Choroid plexus epithelial cell (primary cell): ENCODE data around the gene NRG2.

Source experiments
- DNase-seq: peaks from one replicate; pipeline ENCODE4 v3.0.0-alpha.2; 2010; ENCODE audit warnings: low read depth
- H3K4me3 ChIP-seq: 2 replicates; pipeline ENCODE4 v1.5.1; 2011; ENCODE audit warnings: low read depth, mild to moderate bottlenecking, control low read depth, low read length, moderate library complexity
- TF ChIP-seq, protein P1 (sequence below): conservative IDR thresholded peaks from 2 replicates; pipeline ENCODE4 v1.5.1; 2011; ENCODE audit warnings: low read depth, mild to moderate bottlenecking, control low read depth, inconsistent platforms, low read length, moderate library complexity

Gene NRG2

DNA sequence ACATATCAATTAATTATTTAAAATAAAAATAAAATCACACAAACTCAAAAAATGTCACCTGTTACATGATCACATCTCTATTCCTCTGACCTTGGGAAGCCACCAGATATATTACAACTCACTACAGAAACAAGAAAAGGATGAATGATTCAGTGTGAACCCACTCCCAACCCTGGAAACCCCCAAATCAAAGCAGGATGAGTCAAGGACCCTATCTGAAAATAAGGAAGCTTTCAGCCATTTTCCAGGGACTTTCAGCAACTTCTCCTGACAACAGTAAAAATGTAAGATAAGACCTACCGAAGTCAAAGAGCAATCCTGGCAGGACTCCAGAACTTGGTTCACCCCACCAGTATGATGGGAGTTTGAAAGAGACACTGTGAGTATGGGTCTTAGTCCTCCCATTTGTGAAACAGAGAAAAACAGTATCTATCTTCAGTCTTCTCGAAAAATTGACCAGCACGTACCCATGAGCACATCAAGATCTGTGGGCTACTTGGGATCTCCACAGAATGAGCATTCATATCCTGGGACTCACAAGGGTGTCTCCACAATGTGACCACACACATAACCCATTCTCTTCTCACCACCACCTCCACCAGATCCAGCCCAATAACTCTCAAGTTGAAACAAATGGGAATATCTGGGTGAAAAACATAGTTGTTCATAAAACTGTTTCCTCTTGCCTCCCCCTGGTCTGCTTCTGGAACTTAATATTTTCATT lies 9.9 kb downstream of the NRG2 start:
- TF ChIP-seq, protein P1, sequence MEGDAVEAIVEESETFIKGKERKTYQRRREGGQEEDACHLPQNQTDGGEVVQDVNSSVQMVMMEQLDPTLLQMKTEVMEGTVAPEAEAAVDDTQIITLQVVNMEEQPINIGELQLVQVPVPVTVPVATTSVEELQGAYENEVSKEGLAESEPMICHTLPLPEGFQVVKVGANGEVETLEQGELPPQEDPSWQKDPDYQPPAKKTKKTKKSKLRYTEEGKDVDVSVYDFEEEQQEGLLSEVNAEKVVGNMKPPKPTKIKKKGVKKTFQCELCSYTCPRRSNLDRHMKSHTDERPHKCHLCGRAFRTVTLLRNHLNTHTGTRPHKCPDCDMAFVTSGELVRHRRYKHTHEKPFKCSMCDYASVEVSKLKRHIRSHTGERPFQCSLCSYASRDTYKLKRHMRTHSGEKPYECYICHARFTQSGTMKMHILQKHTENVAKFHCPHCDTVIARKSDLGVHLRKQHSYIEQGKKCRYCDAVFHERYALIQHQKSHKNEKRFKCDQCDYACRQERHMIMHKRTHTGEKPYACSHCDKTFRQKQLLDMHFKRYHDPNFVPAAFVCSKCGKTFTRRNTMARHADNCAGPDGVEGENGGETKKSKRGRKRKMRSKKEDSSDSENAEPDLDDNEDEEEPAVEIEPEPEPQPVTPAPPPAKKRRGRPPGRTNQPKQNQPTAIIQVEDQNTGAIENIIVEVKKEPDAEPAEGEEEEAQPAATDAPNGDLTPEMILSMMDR = no peak
- no peak for DNase-seq
- no peak overlapping the region for H3K4me3 ChIP-seq

DNA sequence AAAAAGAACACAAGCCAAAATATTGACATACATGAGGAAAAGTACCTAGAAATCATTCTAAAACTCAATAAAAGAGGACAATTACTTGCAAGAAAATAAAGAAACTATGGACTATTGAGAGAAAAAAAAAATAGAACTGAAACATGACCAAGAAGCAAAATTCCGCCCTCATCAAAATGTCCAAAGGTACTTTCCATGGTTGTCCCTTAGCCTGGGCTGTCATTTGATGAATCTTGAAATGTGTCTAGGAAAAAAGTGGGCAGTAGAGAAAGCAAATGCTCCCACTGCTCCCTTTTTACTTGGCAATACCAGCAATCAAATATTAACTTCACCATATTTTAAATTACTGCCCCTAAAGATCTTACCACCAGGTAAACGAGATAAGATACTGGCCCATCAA lies 10.8 kb downstream of the NRG2 start:
- TF ChIP-seq, protein P1 = no peak
- no peak overlapping the region for H3K4me3 ChIP-seq
- DNase-seq = no peak

DNA sequence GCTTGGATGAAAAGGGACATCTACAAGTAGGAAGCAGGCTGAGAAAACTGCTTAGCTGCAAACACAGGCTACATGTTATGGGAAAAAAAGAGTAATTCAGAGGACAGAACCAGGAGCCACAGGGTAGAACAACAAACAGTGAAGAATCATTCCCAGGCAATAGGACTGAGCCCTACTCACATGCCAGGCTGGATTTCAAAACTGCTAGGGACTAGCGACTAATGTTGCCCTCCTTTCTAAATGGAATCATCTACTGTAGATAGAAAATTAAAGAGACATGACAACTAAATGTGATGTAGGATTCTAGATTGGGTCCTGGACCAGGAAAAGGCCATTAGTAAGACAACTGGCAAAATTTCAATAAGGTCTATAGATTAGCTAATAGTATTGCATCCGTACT lies 15.3 kb downstream of the NRG2 start:
- no peak for DNase-seq
- TF ChIP-seq, protein P1 = no peak
- H3K4me3 ChIP-seq = no peak overlapping the region

DNA sequence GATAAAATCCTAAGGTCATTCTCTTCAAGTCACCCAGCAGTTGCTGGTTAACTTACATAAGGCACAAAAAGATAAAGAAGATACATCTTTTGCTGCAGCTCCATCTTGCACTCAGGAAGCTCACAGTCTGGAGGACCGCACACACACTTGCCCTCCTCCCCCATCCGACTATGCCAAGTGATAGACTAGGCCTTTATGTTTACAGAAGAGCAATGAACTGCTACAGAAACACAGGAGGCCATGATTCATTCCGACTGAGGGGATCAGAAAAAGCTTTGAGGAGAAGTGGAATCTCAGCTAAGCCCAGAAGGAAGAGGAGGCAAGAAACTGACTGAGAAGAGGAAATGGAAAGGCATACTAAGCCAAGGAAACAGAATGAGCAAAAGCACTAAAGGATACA lies 17.4 kb downstream of the NRG2 start:
- TF ChIP-seq, protein P1 = no peak
- no peak overlapping the region for H3K4me3 ChIP-seq
- DNase-seq = no peak

DNA sequence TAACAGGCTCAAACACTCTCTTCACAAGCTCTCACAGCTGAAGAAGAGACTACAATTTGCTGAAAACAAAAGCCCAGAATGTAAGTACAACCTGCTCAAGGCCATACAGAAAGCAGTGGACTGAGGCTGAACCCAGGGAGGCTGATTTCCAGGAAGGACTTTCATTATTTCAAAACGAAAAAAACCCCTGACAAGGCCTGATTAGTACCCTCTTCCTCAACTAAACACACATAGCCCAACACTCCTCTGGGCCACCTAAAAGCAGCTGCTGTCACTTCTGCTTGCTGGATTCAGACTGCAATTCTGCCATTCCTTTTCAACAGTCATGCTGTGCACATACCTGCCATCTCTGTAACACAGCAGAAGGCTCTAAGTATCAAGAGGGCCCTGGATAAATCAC lies 18.2 kb downstream of the NRG2 start:
- H3K4me3 ChIP-seq = no peak overlapping the region
- TF ChIP-seq, protein P1 = no peak
- DNase-seq = no peak

DNA sequence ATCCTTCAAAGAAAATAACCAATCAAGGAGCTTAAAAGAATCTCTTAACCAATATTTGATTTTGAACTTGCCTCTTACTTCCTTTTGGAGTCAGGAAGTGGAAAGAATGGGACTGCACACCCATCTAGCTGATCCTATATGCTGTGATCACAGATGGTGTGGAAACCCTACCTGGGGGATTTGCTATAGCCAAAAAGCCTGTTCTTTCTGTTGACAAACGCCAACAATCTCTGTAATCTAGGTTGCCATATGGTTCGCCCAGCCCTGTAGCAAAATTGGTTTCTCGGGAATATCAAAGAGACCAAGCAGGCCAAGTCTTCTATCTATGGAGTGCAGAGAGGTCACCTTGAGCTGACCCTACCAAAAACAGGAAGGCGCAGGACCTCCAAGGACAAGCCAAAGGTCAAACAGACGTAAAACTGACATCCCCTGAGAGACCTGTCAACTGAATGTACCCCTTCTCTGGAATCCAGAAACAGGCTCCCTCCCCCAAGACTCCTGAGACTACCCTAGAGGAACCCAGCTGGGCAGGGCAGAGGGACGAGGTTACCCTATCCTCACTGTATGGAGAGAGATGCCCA lies 19.4 kb downstream of the NRG2 start:
- no peak overlapping the region for H3K4me3 ChIP-seq
- TF ChIP-seq, protein P1 = no peak
- DNase-seq = no peak
